HepG2 (cell line): ENCODE measurements around the gene DCLK1. TPM values are rescaled to one million over a fixed set of nuclear protein-coding genes. Genes with fewer than 3 reads are reported as not detected.

Source experiments
- ATAC-seq: fragments of 200-7000 bp; cut with Tn5 transposase; 3 replicates; pipeline ENCODE4 v1.9.1; 2020; ENCODE audit warnings: mild to moderate bottlenecking, moderate library complexity
- BruUV-seq: library from RNA; stranded (reverse); fragments of 400-500 nt; replicated peaks from 2 replicates; lab custom pipeline; 2021; lab: Mats Ljungman, UMichigan
- CTCF ChIA-PET: fragments of 300-600 bp; formaldehyde crosslinking; extraction: SDS; loops from one replicate; lab custom pipeline; 2021; ENCODE audit warnings: low total read pairs, inconsistent platforms, low intra/inter-chr PET ratio; lab: Yijun Ruan, JAX
- POLR2A ChIA-PET: fragments of 350-600 bp; sonication (Branson Sonifier 250); formaldehyde crosslinking; loops from one replicate; lab custom pipeline; 2020; ENCODE audit warnings: antibody characterized with exemption, inconsistent platforms; lab: Yijun Ruan, JAX
- DNase-seq: peaks from one replicate; pipeline ENCODE4 v3.0.0-alpha.2; 2015; ENCODE audit warnings: low spot score
- FAIRE-seq: peaks from 3 replicates; lab custom pipeline; 2011; peaks lifted over from hg19 to GRCh38; lab: Jason Lieb, UNC
- H2AFZ ChIP-seq: one replicate; pipeline ENCODE4 v1.6.1; 2011; ENCODE audit warnings: low read length, inconsistent platforms
- H3K27ac ChIP-seq: fragments of 300-600 bp; 3 replicates; pipeline ENCODE4 v1.8.0; 2011; ENCODE audit warnings: mixed run types, mild to moderate bottlenecking, mixed read lengths, low read length, inconsistent platforms; ENCODE audit not compliant: insufficient read depth; ENCODE audit errors: extremely low read length
- H3K27me3 ChIP-seq, 2 experiments: fragments of 200-600 bp in 1 of 2; 2 replicates in 1 of 2; 3 replicates in 1 of 2; pipeline versions ENCODE4 v1.6.0 to v1.8.0; 2011; ENCODE audit warnings: low read length in 2 of 2, mild to moderate bottlenecking in 2 of 2, moderate library complexity in 2 of 2, inconsistent platforms in 1 of 2; ENCODE audit not compliant: insufficient read depth in 2 of 2, control insufficient read depth in 1 of 2
- H3K36me3 ChIP-seq, 2 experiments: fragments of 200-600 bp in 1 of 2; replicated peaks in 1 of 2; 2 replicates in 1 of 2; 3 replicates in 1 of 2; pipeline versions ENCODE4 v1.5.1 to v1.8.0; 2011; ENCODE audit warnings: low read length in 2 of 2, inconsistent platforms in 1 of 2; ENCODE audit not compliant: insufficient read depth in 2 of 2, control insufficient read depth in 1 of 2
- H3K4me1 ChIP-seq: 2 replicates; pipeline ENCODE4 v1.5.1; 2012; ENCODE audit warnings: low read length, inconsistent platforms; ENCODE audit not compliant: insufficient read depth
- H3K4me2 ChIP-seq: 2 replicates; pipeline ENCODE4 v1.6.0; 2011; ENCODE audit warnings: low read depth, low read length, inconsistent platforms
- H3K4me3 ChIP-seq, 3 experiments: fragments of 200-600 bp in 1 of 3; sonication (generic), shearing (Covaris generic) in 1 of 3; replicated peaks in 1 of 3; 2 replicates each; pipeline ENCODE4 v1.5.1; 2011 to 2016; ENCODE audit warnings: low read length in 3 of 3, inconsistent platforms in 2 of 3, low read depth in 2 of 3, mild to moderate bottlenecking in 2 of 3, control low read depth in 1 of 3, mixed read lengths in 1 of 3; ENCODE audit not compliant: insufficient read depth in 1 of 3
- H3K79me2 ChIP-seq: one replicate; pipeline ENCODE4 v1.6.1; 2011; ENCODE audit warnings: low read length, inconsistent platforms; ENCODE audit not compliant: insufficient read depth
- H3K9ac ChIP-seq: 2 replicates; pipeline ENCODE4 v1.6.0; 2011; ENCODE audit warnings: mild to moderate bottlenecking, low read depth, low read length, inconsistent platforms; ENCODE audit not compliant: insufficient read depth
- H3K9me3 ChIP-seq: 2 replicates; pipeline ENCODE4 v1.5.1; 2012; ENCODE audit warnings: mild to moderate bottlenecking, low read length
- H4K20me1 ChIP-seq: 2 replicates; pipeline ENCODE4 v1.6.0; 2011; ENCODE audit warnings: inconsistent platforms, mild to moderate bottlenecking, low read length, moderate library complexity; ENCODE audit not compliant: insufficient read depth
- BHLHE40 ChIP-seq: IDR thresholded peaks from 2 replicates; pipeline ENCODE4 v1.6.1; 2011; ENCODE audit warnings: low read length, improper control_type of control experiment
- DNMT3B ChIP-seq: conservative IDR thresholded peaks from 2 replicates; pipeline ENCODE4 v1.6.1; 2016; ENCODE audit warnings: missing biosample characterization, control low read depth
- FOXO1 ChIP-seq: sonication (generic); formaldehyde crosslinking; IDR thresholded peaks from 2 replicates; pipeline ENCODE4 v1.4.0; 2020; ENCODE audit warnings: missing genetic modification reagents
- GATAD2A ChIP-seq: IDR thresholded peaks from 2 replicates; pipeline ENCODE4 v1.6.1; 2016
- GLI4 ChIP-seq: sonication (generic); formaldehyde crosslinking; IDR thresholded peaks from 2 replicates; pipeline ENCODE4 v1.5.1; 2020; ENCODE audit warnings: missing genetic modification reagents, mild to moderate bottlenecking, moderate library complexity, borderline replicate concordance
- MED13 ChIP-seq: sonication (generic); formaldehyde crosslinking; IDR thresholded peaks from 2 replicates; pipeline ENCODE4 v1.5.0; 2020; ENCODE audit warnings: missing genetic modification reagents
- MYPOP ChIP-seq: sonication (generic); formaldehyde crosslinking; IDR thresholded peaks from 2 replicates; pipeline ENCODE4 v1.8.1; 2023; ENCODE audit warnings: mild to moderate bottlenecking, moderate library complexity, missing genetic modification reagents
- PHF5A ChIP-seq: IDR thresholded peaks from one replicate; pipeline ENCODE4 v1.6.1; 2018; ENCODE audit warnings: low read depth, missing genetic modification reagents; ENCODE audit not compliant: unreplicated experiment
- RFX5 ChIP-seq: IDR thresholded peaks from 2 replicates; pipeline ENCODE4 v1.6.1; 2011; ENCODE audit warnings: low read depth, low read length, improper control_type of control experiment
- RNF2 ChIP-seq: fragments of 450-650 bp; conservative IDR thresholded peaks from 2 replicates; pipeline ENCODE4 v1.6.1; 2016; ENCODE audit warnings: low read depth
- RNF219 ChIP-seq: sonication (generic); formaldehyde crosslinking; IDR thresholded peaks from 2 replicates; pipeline ENCODE4 v1.5.0; 2020; ENCODE audit warnings: mild to moderate bottlenecking, missing genetic modification reagents
- SMAD3 ChIP-seq: sonication (generic); formaldehyde crosslinking; IDR thresholded peaks from 2 replicates; pipeline ENCODE4 v1.4.0; 2020; ENCODE audit warnings: missing genetic modification reagents
- SMAD9 ChIP-seq: sonication (generic); formaldehyde crosslinking; IDR thresholded peaks from 2 replicates; pipeline ENCODE4 v1.5.1; 2020; ENCODE audit warnings: mild to moderate bottlenecking, missing genetic modification reagents
- ZFYVE20 ChIP-seq: sonication (generic); formaldehyde crosslinking; IDR thresholded peaks from 2 replicates; pipeline ENCODE4 v1.8.0; 2023; ENCODE audit warnings: low read depth, mild to moderate bottlenecking, moderate library complexity, missing genetic modification reagents, borderline replicate concordance
- ZNF547 ChIP-seq: sonication (generic); formaldehyde crosslinking; IDR thresholded peaks from 2 replicates; pipeline ENCODE4 v1.5.1; 2020; ENCODE audit warnings: mild to moderate bottlenecking, missing genetic modification reagents
- ZNF678 ChIP-seq: sonication (generic); formaldehyde crosslinking; IDR thresholded peaks from 2 replicates; pipeline ENCODE4 v1.4.0; 2020; ENCODE audit warnings: mild to moderate bottlenecking, missing genetic modification reagents
- ZNF879 ChIP-seq: sonication (generic); formaldehyde crosslinking; IDR thresholded peaks from 2 replicates; pipeline ENCODE4 v1.8.1; 2023; ENCODE audit warnings: missing genetic modification reagents
- WGBS: methylation state at CpG from one replicate; pipeline ENCODE4 v1.1.6; 2017; ENCODE audit warnings: low lambda C conversion rate; 5-methylcytosine and 5-hydroxymethylcytosine counted together
- in situ Hi-C: cut with HindIII; loops from 2 replicates; pipeline ENCODE4 v1.10.0; 2017; ENCODE audit warnings: low pct_unique_long_range_greater_than_20kb; ENCODE audit not compliant: extremely low pct_ligation_motif_present
- intact Hi-C: fragments of 100-400 bp; cut with micrococcal nuclease; formaldehyde crosslinking; loops from one replicate; pipeline ENCODE4 v1.10.0; 2022; ENCODE audit not compliant: unreplicated experiment
- polyA plus RNA-seq, 8 experiments: library from polyadenylated mRNA; depleted of rRNA in 3 of 8; stranded (reverse) in 7 of 8; unstranded in 1 of 8; fragments of >200 nt; fragmentation: Illumina TruSeq in 4 of 8; extraction: Trizol in 4 of 8; gene quantifications; 2 replicates each; pipeline versions ENCODE4 v1.2.1 to v1.2.3, GENCODE V29; 2011 to 2016; ENCODE audit warnings: low read depth in 4 of 8, missing spikeins in 1 of 8, mixed read lengths in 1 of 8; ENCODE audit not compliant: insufficient read depth in 1 of 8
- total RNA-seq, 5 experiments: library from RNA; depleted of rRNA; stranded (reverse); fragments of >200 nt; fragmentation: Illumina TruSeq; extraction: Trizol; gene quantifications; 2 replicates each; pipeline ENCODE4 v1.2.3, GENCODE V29; 2016; ENCODE audit warnings: low read depth in 1 of 5
- TF ChIP-seq, protein P1 (sequence below), 2 experiments: IDR thresholded peaks; 2 replicates each; pipeline ENCODE4 v1.6.1; 2011 to 2012; ENCODE audit warnings: low read length in 2 of 2, borderline replicate concordance in 1 of 2, low read depth in 1 of 2, mild to moderate bottlenecking in 1 of 2, moderate library complexity in 1 of 2
- TF ChIP-seq, protein P2 (sequence below): sonication (generic); formaldehyde crosslinking; IDR thresholded peaks from 2 replicates; pipeline ENCODE4 v1.4.0; 2020; ENCODE audit warnings: mild to moderate bottlenecking, missing genetic modification reagents

Gene DCLK1
- total and polyA plus RNA-seq, 2 of the 13 experiments (the other 11 are each of a cell fraction or from before 2014, with no cell fraction given) = not detected

- Histone ChIP-seq H3K4me1 (no peaks in the 10 kb centered on the region), H3K79me2 (no peaks in the 10 kb centered on the region), H3K4me3 (no peak overlapping the region), H4K20me1 (no peaks in the 10 kb centered on the region), H3K4me2 (no peak overlapping the region), H3K9ac (no peak overlapping the region), H3K36me3 (no peaks in the 10 kb centered on the region), H3K27ac (no peak overlapping the region), H2AFZ (no peak overlapping the region), H3K27me3 (no peaks in the 10 kb centered on the region), H3K9me3 (no peaks in the 10 kb centered on the region)
- DNase-seq (no peak), FAIRE-seq (no peak), ATAC-seq (no peak)
- 10% methylated on average over 6 of the region's 6 CpGs for WGBS
- ChIA-PET POLR2A (no interaction called here), CTCF (no interaction called here)
- BruUV-seq = no TSS peak
- in situ Hi-C loops = no loop called here
- intact Hi-C loops = no loop called here
- TF ChIP-seq, protein P1, sequence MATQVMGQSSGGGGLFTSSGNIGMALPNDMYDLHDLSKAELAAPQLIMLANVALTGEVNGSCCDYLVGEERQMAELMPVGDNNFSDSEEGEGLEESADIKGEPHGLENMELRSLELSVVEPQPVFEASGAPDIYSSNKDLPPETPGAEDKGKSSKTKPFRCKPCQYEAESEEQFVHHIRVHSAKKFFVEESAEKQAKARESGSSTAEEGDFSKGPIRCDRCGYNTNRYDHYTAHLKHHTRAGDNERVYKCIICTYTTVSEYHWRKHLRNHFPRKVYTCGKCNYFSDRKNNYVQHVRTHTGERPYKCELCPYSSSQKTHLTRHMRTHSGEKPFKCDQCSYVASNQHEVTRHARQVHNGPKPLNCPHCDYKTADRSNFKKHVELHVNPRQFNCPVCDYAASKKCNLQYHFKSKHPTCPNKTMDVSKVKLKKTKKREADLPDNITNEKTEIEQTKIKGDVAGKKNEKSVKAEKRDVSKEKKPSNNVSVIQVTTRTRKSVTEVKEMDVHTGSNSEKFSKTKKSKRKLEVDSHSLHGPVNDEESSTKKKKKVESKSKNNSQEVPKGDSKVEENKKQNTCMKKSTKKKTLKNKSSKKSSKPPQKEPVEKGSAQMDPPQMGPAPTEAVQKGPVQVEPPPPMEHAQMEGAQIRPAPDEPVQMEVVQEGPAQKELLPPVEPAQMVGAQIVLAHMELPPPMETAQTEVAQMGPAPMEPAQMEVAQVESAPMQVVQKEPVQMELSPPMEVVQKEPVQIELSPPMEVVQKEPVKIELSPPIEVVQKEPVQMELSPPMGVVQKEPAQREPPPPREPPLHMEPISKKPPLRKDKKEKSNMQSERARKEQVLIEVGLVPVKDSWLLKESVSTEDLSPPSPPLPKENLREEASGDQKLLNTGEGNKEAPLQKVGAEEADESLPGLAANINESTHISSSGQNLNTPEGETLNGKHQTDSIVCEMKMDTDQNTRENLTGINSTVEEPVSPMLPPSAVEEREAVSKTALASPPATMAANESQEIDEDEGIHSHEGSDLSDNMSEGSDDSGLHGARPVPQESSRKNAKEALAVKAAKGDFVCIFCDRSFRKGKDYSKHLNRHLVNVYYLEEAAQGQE (IDR thresholded peaks at IDR 0.05; ENCODE audit: borderline replicate concordance in 1 of 2, low read depth in 1 of 2, low read length in 2 of 2) = no peak
- TF ChIP-seq RNF219 = no peak
- TF ChIP-seq BHLHE40 = no peak
- TF ChIP-seq RNF2 = no peak
- TF ChIP-seq SMAD9 (CRISPR knock-in tag) = no peak
- no peak for TF ChIP-seq DNMT3B (CRISPR knock-in tag)
- no peak for TF ChIP-seq ZNF879 (CRISPR knock-in tag)
- no peak for TF ChIP-seq ZNF547 (CRISPR knock-in tag)
- no peak for TF ChIP-seq PHF5A (CRISPR knock-in tag)
- no peak for TF ChIP-seq ZNF678 (CRISPR knock-in tag)
- TF ChIP-seq ZFYVE20 = no peak
- no peak for TF ChIP-seq MYPOP
- no peak for TF ChIP-seq MED13
- TF ChIP-seq GATAD2A = no peak
- no peak for TF ChIP-seq RFX5
- TF ChIP-seq, protein P2, sequence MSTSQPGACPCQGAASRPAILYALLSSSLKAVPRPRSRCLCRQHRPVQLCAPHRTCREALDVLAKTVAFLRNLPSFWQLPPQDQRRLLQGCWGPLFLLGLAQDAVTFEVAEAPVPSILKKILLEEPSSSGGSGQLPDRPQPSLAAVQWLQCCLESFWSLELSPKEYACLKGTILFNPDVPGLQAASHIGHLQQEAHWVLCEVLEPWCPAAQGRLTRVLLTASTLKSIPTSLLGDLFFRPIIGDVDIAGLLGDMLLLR (CRISPR knock-in tag) = no peak
- TF ChIP-seq SMAD3 (CRISPR knock-in tag) = no peak
- no peak for TF ChIP-seq FOXO1 (CRISPR knock-in tag)
- TF ChIP-seq GLI4 = no peak
These were observed 61.3 kb downstream of the DCLK1 start for GRCh38 chr13:36069881-36070366.
